HG03575 (cell line): Measurements from ENCODE around the gene SF3B3.
"Not testable (repeated sequence)": the region's sequence is repeated elsewhere in the genome, so short reads cannot be mapped to it uniquely, and the experiment has no call there.

Experiments
- ATAC-seq: cut with Tn5 transposase; IDR thresholded peaks from one replicate; pipeline ENCODE4 v1.9.1; 2021; ENCODE audit not compliant: unreplicated experiment, insufficient number of reproducible peaks, low FRiP score; ENCODE audit errors: extremely low read depth

The SF3B3 gene

DNA sequence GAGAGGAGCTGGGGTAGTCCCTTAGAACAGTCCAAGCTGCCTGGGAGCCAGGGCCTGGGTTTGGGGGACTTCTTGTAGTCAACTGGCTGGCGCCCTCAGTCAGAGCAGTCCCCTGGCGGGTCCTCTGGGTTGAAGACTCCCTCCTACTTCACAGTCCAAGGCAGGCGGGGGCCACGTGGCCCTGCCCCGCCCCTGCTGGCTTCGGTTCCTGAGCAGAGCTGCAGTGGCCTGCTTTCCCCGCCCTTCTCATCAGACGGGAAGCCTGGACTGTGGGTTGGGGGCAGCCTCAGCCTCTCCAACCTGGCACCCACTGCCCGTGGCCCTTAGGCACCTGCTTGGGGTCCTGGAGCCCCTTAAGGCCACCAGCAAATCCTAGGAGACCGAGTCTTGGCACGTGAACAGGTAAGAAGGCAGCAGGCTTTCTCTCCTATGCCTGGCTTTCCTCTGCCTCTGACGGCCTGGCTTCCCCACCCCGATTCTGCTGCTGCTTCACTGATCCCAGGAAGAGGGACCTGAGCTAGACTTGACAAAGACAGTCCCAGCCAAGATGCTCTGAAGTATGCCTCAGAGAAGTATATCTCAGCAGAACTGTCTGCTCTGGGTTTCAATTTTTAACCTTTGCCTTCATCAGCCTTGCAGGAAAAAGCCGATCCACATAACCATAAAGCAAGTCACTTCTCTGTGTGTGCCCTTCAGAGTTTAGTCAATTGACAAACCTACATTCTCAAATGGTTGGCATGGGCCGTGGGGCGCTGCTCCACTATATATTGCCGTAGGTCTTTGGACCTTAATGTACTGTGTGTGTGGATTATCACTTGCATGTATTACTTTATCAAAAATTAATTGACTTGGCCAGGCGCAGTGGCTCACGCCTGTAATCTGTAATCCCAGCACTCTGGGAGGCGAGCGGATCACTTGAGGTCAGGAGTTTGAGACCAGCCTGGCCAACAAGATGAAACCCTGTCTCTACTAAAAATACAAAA, 56.3 kb downstream of the SF3B3 start:
- ATAC-seq: no peak

DNA sequence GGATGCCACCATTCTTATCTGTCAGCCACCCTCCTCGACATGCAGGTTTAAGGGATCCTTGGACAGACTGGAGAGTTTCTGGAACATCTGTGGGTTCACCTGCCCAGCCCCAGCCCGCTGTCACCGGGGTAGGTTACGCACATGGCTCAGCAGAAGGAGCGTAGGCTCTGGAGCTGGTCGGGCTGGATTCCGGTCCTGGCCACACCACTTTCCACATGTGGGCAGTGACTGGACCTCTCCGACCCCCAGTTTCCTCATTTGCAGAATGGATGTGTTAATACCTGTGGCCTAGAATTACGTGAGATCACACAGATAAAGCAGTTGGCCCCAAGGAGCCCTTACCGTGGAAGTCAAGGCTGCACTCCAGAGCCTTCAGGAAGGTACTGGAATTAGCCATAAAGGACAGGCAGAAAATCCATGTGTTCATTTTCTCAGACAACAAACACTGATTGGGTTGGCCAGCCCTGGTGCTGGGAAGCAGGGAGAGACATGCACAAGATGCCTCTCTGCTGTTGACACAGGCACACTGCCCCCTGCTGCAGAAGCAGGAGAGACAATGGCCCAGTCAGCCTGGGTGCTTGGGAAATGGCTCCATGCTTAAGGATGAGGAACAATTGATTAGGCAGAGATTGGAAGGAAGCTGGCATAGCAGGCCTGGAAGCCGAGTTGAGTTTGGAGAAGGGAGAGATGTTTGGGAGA, 58.8 kb downstream of the SF3B3 start:
- no peak for ATAC-seq

DNA sequence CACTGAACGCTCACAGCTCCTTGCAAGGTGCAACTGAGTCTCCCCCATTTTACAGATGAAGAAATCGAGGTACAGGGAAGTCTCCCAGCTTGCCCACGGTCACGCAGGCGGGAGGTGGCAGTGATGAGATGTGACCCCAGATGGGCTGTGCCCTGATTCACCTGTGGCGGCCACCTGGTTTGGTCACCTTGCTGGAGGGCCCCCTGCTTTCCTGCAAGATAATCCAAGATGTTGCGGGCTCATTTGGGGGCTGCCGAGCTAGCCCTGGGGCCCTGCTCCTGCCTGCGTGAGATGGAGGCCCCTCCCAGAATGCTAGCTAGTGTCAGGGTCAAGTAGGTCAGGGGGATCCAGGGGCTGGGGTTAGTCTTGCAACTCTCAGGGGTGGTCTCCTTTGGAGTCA, 63.1 kb downstream of the SF3B3 start:
- ATAC-seq: no peak

DNA sequence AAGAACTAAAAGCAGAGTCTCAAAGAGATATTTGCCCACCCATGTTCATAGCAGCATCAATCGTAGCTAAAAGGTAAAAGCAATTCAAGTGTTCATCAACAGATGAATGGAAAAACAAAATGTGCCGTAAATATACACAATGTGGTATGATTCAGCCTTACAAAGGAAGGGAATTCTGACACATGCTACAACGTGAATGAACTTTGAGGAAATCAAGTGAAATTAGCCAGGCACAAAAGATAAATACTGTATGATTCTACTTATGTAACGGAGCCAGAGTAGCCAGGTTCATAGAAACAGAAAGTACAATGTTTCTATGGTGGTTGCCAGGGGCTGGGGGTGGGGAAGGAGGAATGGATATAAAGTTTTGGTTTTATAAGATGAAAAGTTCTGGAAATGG, 64.9 kb downstream of the SF3B3 start:
- no peak for ATAC-seq

DNA sequence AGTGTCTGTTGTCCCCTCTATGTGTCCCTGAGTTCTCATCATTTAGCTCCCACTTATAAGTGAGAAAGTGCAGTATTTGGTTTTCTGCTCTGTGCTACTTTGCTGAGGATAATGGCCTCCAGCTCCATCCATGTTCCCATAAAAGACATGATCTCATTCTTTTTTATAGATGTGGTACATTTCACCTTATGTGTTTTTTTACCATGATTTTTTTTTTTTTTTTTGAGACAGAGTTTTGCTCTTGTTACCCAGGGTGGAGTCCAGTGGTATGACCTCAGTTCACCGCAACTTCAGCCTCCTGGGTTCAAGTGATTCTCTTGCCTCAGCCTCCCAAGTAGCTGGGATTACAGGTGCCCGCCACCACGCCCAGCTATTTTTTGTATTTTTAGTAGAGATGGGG, 65.8 kb downstream of the SF3B3 start:
- not testable (repeated sequence) for ATAC-seq

DNA sequence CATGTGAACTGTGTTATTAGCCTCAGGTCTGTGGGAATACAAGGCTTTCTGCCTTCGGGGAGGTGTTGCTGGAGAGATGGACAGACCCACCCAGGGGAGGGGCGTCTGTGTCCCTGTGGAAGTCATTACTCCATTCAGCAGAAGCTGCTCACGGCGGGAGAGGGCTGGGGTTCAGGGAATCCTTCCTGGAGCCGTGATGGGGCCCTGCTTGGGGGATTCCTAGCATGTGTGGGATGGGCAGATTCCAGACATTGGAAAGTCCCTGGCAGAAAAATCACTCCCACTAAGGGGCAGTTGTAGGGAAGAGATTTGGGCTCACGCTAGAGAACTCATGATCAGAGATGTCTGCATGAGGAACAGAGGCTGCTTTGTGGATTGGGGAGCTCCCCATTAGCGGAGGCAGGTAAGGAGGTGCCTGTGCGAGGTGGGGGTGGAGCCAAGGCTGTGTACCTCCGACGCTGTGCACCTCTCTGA, 66.4 kb downstream of the SF3B3 start:
- ATAC-seq: no peak

DNA sequence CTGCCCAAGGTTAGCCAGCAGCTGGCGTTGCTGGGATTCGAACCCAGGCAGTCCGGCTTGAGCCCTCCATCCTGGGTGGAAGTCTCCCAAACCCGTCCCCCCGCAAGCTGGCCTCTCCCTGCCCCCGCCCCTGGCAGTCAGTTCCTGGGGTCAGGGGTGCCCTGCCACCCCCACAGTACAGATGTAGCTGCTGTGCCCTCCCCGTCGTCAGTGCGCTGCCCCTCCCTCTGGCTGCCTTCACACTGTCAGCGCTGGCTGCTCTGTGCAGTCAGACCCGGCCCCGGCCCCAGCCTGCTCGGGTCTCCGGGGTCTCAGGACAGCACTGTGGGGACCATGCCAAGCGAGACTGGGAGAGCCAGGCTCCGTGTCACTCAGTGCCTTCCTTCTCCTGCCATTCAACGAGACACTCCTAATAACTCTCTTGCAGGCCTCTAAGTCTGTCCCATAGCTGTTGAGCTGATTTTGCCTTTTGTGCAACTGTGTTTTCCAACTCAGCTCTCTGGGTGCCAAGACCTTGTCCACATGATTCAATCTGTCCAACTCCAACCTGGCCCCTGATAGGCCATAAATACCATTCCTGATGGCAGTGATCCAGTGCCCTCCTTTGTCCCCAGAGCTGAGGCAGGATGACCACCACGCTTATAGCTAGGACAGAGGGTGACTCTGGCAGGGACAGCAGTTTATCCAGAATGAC, 67.3 kb downstream of the SF3B3 start:
- no peak for ATAC-seq

DNA sequence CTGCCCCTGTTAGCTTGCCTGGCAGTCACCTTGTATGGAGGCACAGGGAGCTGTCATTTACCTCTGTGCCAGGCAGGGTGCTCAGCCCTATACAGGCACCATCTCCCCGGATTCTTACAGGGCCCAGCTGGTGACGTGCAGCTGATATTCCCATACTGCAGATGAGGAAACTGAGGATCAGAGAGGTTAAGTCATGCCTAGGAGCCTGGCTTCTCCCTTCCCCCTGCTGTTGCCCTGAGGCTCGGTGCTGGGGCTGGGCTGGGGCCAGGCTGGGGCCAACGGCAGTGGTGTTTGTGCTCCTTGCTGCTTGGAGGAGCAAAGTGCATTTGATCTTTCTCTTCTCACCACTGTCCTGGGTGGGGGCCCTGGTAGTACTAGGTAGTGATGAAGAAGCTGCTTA, 68.0 kb downstream of the SF3B3 start:
- no peak for ATAC-seq

DNA sequence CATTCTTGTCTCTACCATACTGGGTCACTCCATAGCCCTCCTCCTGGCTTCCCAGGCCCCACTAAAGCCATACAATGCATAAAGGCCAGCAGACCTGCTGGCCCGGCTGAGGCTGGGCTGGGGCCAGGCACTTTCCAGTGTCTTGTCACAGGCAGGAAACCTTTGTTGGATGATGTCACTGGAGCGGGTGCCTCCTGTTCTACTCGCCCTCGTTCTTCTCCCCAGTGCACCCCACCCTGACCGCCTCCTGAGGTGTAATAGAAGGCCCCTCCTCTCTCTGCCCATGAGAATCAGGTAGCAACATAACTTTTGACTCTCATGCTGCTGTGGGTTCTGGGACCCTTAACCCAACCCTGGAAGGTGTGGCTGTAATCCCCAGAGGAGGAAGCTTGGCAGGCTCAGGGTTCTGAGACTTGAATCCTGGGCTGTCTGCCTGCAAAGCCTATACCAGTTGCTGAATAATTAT, 68.5 kb downstream of the SF3B3 start:
- no peak for ATAC-seq

DNA sequence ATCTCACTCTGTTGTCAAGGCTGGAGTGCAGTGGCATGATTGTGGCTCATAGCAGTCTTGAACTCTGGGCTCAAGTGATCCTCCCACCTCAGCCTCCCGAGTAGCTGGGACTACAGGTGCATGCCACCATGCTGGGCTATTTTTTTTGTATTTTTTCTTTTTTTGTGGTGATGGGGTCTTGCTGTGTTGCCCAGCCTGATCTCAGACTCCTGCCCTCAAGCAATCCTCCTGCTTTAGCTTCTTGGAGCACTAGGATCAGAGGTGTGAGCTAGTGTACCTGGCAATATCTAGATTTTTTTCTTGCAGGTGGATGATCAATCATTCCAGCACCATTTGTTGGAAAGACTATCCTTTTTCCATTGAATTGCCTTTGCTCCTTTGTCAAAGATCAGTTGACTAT, 69.9 kb downstream of the SF3B3 start:
- no peak for ATAC-seq

DNA sequence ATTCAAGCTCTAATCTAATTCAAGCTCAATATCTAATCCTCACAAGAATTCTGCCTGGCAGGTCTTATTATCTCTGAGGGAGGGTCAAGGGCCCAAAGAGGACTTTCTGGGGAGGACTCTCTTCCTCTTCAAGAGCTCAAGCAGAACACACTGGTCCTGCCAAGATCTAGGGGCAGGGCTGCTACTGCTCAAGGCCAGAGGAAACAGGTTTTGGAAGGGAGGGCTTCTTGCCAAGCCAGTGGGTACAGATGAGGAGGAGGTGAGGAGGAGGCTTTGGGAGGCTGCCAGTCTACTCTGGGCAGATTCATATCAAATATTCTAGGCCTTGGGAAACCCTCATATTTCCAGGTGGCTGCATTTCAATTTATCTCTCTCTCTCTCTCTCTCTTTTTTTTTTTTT, 71.0 kb downstream of the SF3B3 start:
- no peak for ATAC-seq

DNA sequence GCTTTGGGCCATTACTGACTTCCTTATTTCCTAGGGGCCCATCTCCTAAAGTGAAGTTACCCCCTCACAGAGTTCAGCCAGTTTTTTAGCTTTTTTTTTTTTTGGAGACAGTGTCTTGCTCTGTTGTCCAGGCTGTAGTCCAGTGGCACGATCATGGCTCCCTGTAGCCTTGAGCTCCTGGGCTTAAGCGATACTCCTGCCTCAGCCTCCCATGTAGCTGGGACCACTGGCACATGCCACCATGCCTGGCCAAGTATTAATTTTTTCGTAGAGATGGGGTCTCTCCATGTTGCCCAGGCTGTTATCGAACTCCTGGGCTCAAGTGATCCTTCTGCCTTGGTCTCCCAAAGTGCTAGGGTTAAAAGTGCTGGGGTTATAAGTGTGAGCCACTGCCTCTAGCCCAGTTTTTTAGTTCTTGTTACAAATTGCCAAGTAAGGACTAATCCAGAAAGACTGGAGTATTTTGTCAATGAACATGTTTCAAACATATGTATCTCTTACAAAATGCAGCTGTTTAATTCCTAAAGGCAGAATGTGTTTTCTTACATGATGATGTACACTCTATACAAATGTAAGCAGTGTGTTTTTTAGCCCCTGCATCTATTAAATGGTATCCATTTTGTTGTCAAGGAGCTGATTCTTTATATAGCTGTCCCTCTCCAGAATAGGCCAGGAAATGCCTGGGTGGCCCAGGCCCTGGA, 73.7 kb downstream of the SF3B3 start:
- no peak for ATAC-seq

DNA sequence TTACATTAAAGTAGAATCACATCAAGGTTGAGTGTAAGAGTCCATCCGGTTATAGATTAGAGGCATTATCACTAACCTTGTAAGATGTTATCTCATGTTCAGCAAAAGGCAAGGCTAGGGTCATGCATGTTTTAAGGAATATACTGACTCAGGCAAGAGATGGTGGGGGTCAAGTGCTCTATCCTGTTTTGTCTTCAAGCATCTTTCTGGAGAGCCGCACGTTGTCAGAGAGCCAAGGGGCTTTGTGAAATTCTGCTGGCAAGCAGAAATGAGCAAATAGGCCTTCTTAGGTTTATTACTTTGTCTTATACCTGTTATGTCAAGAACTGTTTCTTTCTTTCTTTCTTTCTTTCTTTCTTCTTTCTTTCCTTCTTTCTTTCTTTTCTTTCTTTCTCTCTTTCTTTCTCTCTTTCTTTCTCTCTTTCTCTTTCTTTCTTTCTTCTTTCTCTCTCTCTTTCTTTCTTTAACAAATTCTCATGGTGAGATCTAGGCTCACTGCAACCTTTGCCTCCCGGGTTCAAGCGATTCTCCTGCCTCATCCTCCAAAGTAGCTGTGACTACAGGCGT, 75.4 kb downstream of the SF3B3 start:
- no peak for ATAC-seq

DNA sequence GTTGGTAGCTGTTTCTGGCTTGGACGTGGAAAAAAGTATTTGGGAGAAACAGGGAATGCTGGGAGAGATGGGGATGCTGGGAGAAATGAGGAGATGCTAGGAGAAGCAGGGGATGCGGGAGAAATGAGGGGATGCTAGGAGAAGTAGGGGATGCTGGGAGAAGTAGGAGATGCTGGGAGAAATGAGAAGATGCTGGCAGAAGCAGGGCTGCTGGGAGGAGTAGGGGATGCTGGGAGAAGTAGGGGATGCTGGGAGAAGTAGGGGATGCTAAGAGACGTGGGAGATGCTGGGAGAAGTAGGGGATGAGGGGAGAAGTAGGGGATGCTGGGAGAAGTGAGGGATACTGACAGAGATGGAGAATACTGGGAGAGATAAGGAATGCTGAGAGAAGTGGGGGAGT, 77.1 kb downstream of the SF3B3 start:
- ATAC-seq: no peak

DNA sequence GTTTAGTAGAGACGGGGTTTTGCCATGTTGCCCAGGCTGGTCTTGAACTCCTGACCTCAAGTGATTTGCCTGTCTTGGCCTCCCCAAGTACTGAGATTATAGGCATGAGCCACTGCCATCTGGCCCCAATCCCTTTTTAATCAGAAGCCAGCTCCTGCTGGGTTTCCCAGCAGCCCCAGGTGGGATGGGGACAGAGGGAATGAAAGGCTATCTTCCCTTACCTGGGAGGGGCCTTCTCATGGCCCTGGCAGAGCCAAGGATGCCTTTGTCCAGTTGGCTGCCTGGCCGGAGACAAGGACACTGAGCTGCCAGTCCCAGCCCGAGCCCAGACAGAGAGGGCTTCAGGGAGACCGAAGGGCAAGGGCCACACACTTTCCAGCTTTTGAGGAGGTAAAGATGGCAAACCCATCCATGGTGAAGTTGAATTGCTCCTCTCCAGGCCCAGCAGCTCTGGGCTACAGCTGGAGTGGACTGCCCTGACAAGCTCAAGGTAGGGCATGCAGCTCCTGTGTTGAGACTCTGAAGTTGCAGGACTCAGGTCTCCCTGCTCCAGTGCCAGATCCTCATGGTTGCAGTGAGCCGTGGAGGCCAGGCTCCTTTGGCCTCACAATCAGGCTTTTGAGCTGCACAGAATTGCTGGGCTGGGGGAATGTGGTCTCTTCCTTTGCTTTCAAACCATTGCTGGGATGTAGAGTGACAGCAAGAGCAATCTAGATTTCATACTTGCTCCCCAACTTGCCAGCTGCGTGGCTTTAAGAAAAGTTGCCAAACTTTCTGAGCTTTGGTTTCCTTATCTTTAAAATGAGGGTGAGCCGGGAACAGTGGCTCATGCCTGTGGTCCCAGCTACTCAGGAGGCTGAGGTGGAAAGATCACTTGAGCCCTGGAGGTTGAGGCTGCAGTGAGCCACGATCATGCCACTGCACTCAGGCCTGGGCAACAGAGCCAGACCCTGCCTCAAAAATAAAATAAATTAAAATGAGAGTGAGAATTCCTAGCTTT, 78.3 kb downstream of the SF3B3 start:
- no peak for ATAC-seq

DNA sequence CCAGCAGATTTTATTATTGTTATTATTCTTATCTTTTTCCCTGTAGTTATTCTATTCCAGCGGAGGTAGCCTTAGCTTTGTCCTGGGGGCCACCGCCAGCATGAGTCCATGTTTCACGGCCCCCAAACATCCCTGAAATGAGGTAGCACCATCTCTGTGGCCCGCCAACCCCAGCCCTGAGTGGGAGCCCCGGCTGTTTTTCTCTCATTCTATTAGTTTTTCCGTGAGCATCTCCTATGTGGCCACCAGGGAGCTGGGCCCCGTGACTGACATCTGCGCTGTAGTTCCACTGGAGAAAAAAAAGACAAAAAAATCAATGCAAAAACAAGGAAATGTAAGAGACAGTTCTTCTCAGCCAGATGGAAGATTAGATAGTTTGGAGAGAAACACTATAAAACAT, 79.2 kb downstream of the SF3B3 start:
- no peak for ATAC-seq

DNA sequence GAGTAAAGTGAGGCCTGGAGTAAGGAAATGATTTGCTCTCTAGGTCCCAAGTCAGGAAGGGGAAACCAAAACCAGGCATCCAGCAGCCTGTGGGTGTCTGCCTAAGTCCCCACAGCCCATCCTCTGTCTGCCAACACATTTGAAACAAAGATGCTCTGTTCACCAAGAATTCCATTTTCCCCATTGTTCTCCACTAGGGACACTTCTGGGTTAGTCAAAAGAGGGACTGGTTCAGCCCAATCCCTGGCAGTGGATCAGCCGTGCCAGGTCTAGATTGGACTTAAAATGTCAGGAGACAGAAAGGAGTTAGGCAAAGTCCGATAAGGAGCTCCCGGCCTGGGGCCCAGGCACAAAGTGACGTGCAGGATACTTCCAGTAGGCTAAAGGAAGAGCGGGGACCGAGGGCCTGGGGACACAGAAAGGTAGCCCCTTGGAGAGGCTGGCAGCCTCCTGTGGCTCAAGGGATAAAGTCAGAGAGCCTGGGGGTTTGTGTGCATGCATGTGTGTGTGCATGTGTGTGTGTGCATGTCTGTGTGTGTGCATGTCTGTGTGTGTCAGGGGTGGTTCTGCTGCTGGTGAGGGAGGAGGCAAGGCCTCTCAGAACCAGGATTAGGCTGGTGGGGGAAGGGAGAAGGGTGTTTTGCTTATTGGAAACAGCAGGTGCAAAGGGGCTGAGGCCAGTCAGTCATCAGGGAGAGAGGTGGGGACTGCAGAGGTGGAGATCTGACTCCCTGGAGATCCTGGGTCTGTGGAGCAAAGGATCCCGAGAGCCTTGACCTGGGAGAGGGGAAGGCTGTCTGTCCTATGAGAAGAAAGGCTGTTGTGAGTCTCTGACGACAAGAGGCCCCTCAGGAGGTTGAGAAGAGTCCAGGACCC, 81.0 kb downstream of the SF3B3 start:
- no peak for ATAC-seq
